SK-N-SH (cell line): ENCODE results near the gene USP31. TPM values are rescaled to one million over a fixed set of nuclear protein-coding genes. Genes with fewer than 3 reads are reported as not detected.

ENCODE experiments used
- CTCF ChIA-PET: fragments of 300-600, 350-600 bp; formaldehyde crosslinking; extraction: SDS; loops from one replicate; lab custom pipeline; 2021; lab: Yijun Ruan, JAX
- POLR2A ChIA-PET: fragments of 350-600 bp; sonication (Branson Sonifier 250); formaldehyde crosslinking; extraction: SDS; loops from one replicate; lab custom pipeline; 2020; ENCODE audit warnings: antibody characterized with exemption, inconsistent platforms; lab: Yijun Ruan, JAX
- DNase-seq: peaks from one replicate; pipeline ENCODE4 v3.0.0; 2012
- H2AFZ ChIP-seq: fragments of 200-600 bp; sonication (generic); 2 replicates; pipeline ENCODE4 v1.8.1; 2016; ENCODE audit warnings: antibody characterized with exemption, mild to moderate bottlenecking, low read depth
- H3F3A ChIP-seq: fragments of 200-600 bp; sonication (generic); replicated peaks from 2 replicates; pipeline ENCODE3; 2016; ENCODE audit warnings: antibody characterized with exemption, mild to moderate bottlenecking; ENCODE audit not compliant: insufficient read depth
- H3K27ac ChIP-seq, 2 experiments: fragments of 200-500 bp in 1 of 2; fragments of 200-600 bp in 1 of 2; sonication (Bioruptor generic) in 1 of 2; sonication (generic), shearing (Covaris generic) in 1 of 2; 2 replicates each; pipeline versions ENCODE4 v1.5.1 to v1.6.1; 2014 to 2016; ENCODE audit warnings: low read depth in 2 of 2, inconsistent platforms in 1 of 2, low read length in 1 of 2, mild to moderate bottlenecking in 1 of 2, mixed read lengths in 1 of 2
- H3K27me3 ChIP-seq: fragments of 200-600 bp; sonication (generic), shearing (Covaris generic); 2 replicates; pipeline ENCODE4 v1.6.1; 2016; ENCODE audit warnings: mixed run types; ENCODE audit not compliant: insufficient read depth
- H3K36me3 ChIP-seq, 2 experiments: fragments of 200-500 bp in 1 of 2; fragments of 200-600 bp in 1 of 2; sonication (Bioruptor generic) in 1 of 2; sonication (generic) in 1 of 2; replicated peaks in 1 of 2; 2 replicates each; pipeline versions ENCODE3 to v1.5.1; 2014 to 2016; ENCODE audit warnings: low read length in 1 of 2, mild to moderate bottlenecking in 1 of 2; ENCODE audit not compliant: insufficient read depth in 2 of 2, control insufficient read depth in 1 of 2
- H3K4me1 ChIP-seq, 2 experiments: fragments of 200-500 bp in 1 of 2; fragments of 200-600 bp in 1 of 2; sonication (Bioruptor generic) in 1 of 2; sonication (generic), shearing (Covaris generic) in 1 of 2; 2 replicates each; pipeline versions ENCODE4 v1.5.1 to v1.6.1; 2014 to 2016; ENCODE audit warnings: low read depth in 1 of 2, low read length in 1 of 2, mixed run types in 1 of 2; ENCODE audit not compliant: insufficient read depth in 2 of 2, control insufficient read depth in 1 of 2
- H3K4me2 ChIP-seq: fragments of 200-600 bp; sonication (generic), shearing (Covaris generic); 2 replicates; pipeline ENCODE4 v1.6.1; 2017; ENCODE audit warnings: mixed run types
- H3K4me3 ChIP-seq, 2 experiments: fragments of 200-500 bp in 1 of 2; fragments of 200-600 bp in 1 of 2; sonication (Bioruptor generic) in 1 of 2; sonication (generic), shearing (Covaris generic) in 1 of 2; 2 replicates each; pipeline versions ENCODE4 v1.5.1 to v1.8.1; 2014 to 2016; ENCODE audit warnings: low read depth in 2 of 2, inconsistent platforms in 1 of 2, low read length in 1 of 2, mild to moderate bottlenecking in 1 of 2, mixed read lengths in 1 of 2, moderate library complexity in 1 of 2
- H3K79me2 ChIP-seq: fragments of 200-600 bp; sonication (generic); 2 replicates; pipeline ENCODE4 v1.8.1; 2017; ENCODE audit warnings: mild to moderate bottlenecking; ENCODE audit not compliant: insufficient read depth
- H3K9ac ChIP-seq: fragments of 200-600 bp; sonication (generic); 2 replicates; pipeline ENCODE4 v1.6.1; 2017; ENCODE audit warnings: mixed run types
- H3K9me2 ChIP-seq: fragments of 200-600 bp; sonication (generic); 2 replicates; pipeline ENCODE4 v1.6.1; 2017; ENCODE audit warnings: mixed run types
- H3K9me3 ChIP-seq: fragments of 200-600 bp; sonication (generic); 2 replicates; pipeline ENCODE4 v1.6.1; 2017; ENCODE audit warnings: mixed run types, mild to moderate bottlenecking, moderate library complexity
- H4K20me1 ChIP-seq: fragments of 200-600 bp; sonication (generic); 2 replicates; pipeline ENCODE4 v1.6.1; 2017; ENCODE audit warnings: mild to moderate bottlenecking, mixed run types; ENCODE audit not compliant: insufficient read depth
- ELF1 ChIP-seq: IDR thresholded peaks from 2 replicates; pipeline ENCODE4 v1.4.0; 2012
- EP300 ChIP-seq, 2 experiments: IDR thresholded peaks; 2 replicates each; pipeline versions ENCODE4 v1.4.0 to v1.6.1; 2012; ENCODE audit warnings: borderline replicate concordance in 1 of 2, low read depth in 1 of 2, low read length in 1 of 2
- EZH2phosphoT487 ChIP-seq: fragments of 200-600 bp; sonication (generic); IDR thresholded peaks from 2 replicates; pipeline ENCODE4 v1.6.1; 2017; ENCODE audit warnings: low read depth, mixed run types, mild to moderate bottlenecking, antibody characterized with exemption, moderate library complexity, borderline replicate concordance
- GABPA ChIP-seq: IDR thresholded peaks from 2 replicates; pipeline ENCODE4 v1.4.0; 2012; ENCODE audit warnings: low read depth, mild to moderate bottlenecking
- IRF3 ChIP-seq: fragments of 150-350 bp; IDR thresholded peaks from 2 replicates; pipeline ENCODE4 v1.6.1; 2016; ENCODE audit warnings: mild to moderate bottlenecking, low read depth, low read length
- NFIC ChIP-seq: IDR thresholded peaks from 2 replicates; pipeline ENCODE4 v1.4.0; 2012; ENCODE audit warnings: borderline replicate concordance
- PBX3 ChIP-seq: IDR thresholded peaks from 2 replicates; pipeline ENCODE4; 2012
- SIN3A ChIP-seq: IDR thresholded peaks from 2 replicates; pipeline ENCODE4 v1.6.1; 2012; ENCODE audit warnings: low read depth, mild to moderate bottlenecking, low read length, moderate library complexity, borderline replicate concordance
- TAF1 ChIP-seq: IDR thresholded peaks from 2 replicates; pipeline ENCODE4 v1.6.1; 2012; ENCODE audit warnings: low read depth, mild to moderate bottlenecking, low read length, moderate library complexity, borderline replicate concordance
- TEAD4 ChIP-seq: IDR thresholded peaks from 2 replicates; pipeline ENCODE4 v1.4.0; 2012; ENCODE audit warnings: mild to moderate bottlenecking, borderline replicate concordance; ENCODE audit not compliant: insufficient read depth
- USF1 ChIP-seq: IDR thresholded peaks from 2 replicates; pipeline ENCODE4 v1.4.0; 2012; ENCODE audit warnings: low read depth, borderline replicate concordance
- YY1 ChIP-seq: IDR thresholded peaks from 2 replicates; pipeline ENCODE4 v1.4.0; 2012; ENCODE audit warnings: low read depth, mild to moderate bottlenecking
- ZBTB33 ChIP-seq: IDR thresholded peaks from 2 replicates; pipeline ENCODE4 v1.4.0; 2012; ENCODE audit warnings: low read depth, borderline replicate concordance
- WGBS: methylation state at CpG from one replicate; pipeline ENCODE4 v1.1.6; 2017; ENCODE audit warnings: low lambda C conversion rate; 5-methylcytosine and 5-hydroxymethylcytosine counted together
- polyA plus RNA-seq, 3 experiments: library from polyadenylated mRNA; depleted of rRNA; stranded (reverse); fragments of >200 nt; gene quantifications; 2 replicates each; pipeline ENCODE4 v1.2.3, GENCODE V29; 2012
- TF ChIP-seq, protein P1 (sequence below): fragments of 200-600 bp; sonication (generic); IDR thresholded peaks from 2 replicates; pipeline ENCODE4 v1.6.1; 2017; ENCODE audit warnings: antibody characterized with exemption, mild to moderate bottlenecking, moderate library complexity

Gene USP31
- polyA plus RNA-seq, 1 of the 3 experiments (the other 2 are of a cell fraction) = 3.2 TPM

GRCh38 chr16:23131436-23131835 lies 17.8 kb downstream of the USP31 start:
- ChIA-PET CTCF (interaction anchor here (1.1 to 1.6 kb wide), 4 partner anchors 18 to 304 kb away, joined by 3 to 5 read pairs (median 3); partner anchors contain the start of gene USP31), POLR2A (no interaction called here)
- H3K27ac ChIP-seq = no peak overlapping the region
- H3K4me3 ChIP-seq = no peak overlapping the region
- no peaks in the 10 kb centered on the region for H3K27me3 ChIP-seq
- no peaks in the 10 kb centered on the region for H3F3A ChIP-seq
- peaks cover 2 to 7% of the 10 kb centered on the region in 2 experiments; a peak in 3 of 4 replicates for H3K4me1 ChIP-seq
- H3K9me2 ChIP-seq = no peaks in the 10 kb centered on the region
- WGBS = 94% methylated on average over 1 of the region's 1 CpG
- peaks cover 99% of the 10 kb centered on the region for H3K79me2 ChIP-seq
- no peaks in the 10 kb centered on the region for H3K36me3 ChIP-seq
- no peaks in the 10 kb centered on the region for H3K9me3 ChIP-seq
- no peak overlapping the region for H3K4me2 ChIP-seq
- no peak overlapping the region for H3K9ac ChIP-seq
- no peak for DNase-seq
- no peak for TF ChIP-seq SIN3A
- no peak for TF ChIP-seq EP300 (IDR thresholded peaks at IDR 0.05; ENCODE audit: borderline replicate concordance in 1 of 2, low read depth in 1 of 2, low read length in 1 of 2)
- TF ChIP-seq TEAD4 = no peak
- no peak for TF ChIP-seq USF1
- TF ChIP-seq TAF1 = no peak
- TF ChIP-seq PBX3 = no peak
- TF ChIP-seq GABPA = no peak
- no peak for TF ChIP-seq ZBTB33
- TF ChIP-seq, protein P1, sequence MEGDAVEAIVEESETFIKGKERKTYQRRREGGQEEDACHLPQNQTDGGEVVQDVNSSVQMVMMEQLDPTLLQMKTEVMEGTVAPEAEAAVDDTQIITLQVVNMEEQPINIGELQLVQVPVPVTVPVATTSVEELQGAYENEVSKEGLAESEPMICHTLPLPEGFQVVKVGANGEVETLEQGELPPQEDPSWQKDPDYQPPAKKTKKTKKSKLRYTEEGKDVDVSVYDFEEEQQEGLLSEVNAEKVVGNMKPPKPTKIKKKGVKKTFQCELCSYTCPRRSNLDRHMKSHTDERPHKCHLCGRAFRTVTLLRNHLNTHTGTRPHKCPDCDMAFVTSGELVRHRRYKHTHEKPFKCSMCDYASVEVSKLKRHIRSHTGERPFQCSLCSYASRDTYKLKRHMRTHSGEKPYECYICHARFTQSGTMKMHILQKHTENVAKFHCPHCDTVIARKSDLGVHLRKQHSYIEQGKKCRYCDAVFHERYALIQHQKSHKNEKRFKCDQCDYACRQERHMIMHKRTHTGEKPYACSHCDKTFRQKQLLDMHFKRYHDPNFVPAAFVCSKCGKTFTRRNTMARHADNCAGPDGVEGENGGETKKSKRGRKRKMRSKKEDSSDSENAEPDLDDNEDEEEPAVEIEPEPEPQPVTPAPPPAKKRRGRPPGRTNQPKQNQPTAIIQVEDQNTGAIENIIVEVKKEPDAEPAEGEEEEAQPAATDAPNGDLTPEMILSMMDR = no peak
- H2AFZ ChIP-seq = no peak overlapping the region
- peaks cover 57% of the 10 kb centered on the region for H4K20me1 ChIP-seq

DNA sequence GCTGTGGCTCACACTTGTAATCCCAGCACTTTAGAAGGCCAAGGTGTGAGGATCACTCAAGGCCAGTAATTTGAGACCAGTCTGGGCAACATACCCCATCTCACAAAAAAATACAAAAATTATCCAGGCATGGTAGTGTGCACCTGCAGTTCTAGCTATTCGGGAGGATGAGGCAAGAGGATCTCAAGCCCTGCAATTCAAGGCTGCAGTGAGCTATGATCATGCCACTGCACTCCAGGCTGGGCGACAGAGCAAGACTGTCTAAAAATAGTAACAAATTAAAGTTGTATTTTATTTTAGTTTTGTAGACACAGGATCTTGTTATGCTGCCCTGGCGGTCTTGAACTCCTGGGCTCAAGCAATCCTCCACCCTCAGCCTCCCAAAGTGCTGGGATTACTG lies 18.2 kb downstream of the USP31 start:
- no peak for TF ChIP-seq IRF3
- TF ChIP-seq YY1 = no peak
- no peak for TF ChIP-seq ELF1
- no peak for TF ChIP-seq EZH2phosphoT487
- TF ChIP-seq GABPA = no peak
- TF ChIP-seq TEAD4 = no peak
- no peak for TF ChIP-seq EP300 (IDR thresholded peaks at IDR 0.05; ENCODE audit: borderline replicate concordance in 1 of 2, low read depth in 1 of 2, low read length in 1 of 2)
- TF ChIP-seq NFIC = no peak
- TF ChIP-seq, all 33 proteins: peak for 0
- DNase-seq = no peak
- H3K9ac ChIP-seq = no peak overlapping the region
- H3K4me3 ChIP-seq = no peak overlapping the region
- H3K4me2 ChIP-seq = no peak overlapping the region
- no peaks in the 10 kb centered on the region for H3K27me3 ChIP-seq
- no peaks in the 10 kb centered on the region for H3K9me2 ChIP-seq
- WGBS = 96% methylated on average over 3 of the region's 3 CpGs
- H3F3A ChIP-seq = no peaks in the 10 kb centered on the region
- no peak overlapping the region for H3K27ac ChIP-seq
- no peaks in the 10 kb centered on the region for H3K9me3 ChIP-seq
- peaks cover 2 to 7% of the 10 kb centered on the region in 2 experiments; a peak in 3 of 4 replicates for H3K4me1 ChIP-seq
- peaks cover 99% of the 10 kb centered on the region for H3K79me2 ChIP-seq
- ChIA-PET CTCF (interaction anchor here (1.1 to 1.4 kb wide), 3 partner anchors 18 to 303 kb away, joined by 3 to 5 read pairs (median 3); partner anchors contain the start of gene USP31), POLR2A (no interaction called here)
- no peaks in the 10 kb centered on the region for H3K36me3 ChIP-seq
- no peak overlapping the region for H2AFZ ChIP-seq
- peaks cover 57% of the 10 kb centered on the region for H4K20me1 ChIP-seq
